ENCODE data around the gene SPATA2L.

The SPATA2L gene

GRCh38 chr16:89721546-89722391 lies 20.3 kb upstream of the SPATA2L start:
- FAIRE-seq, result no peak
- DNase-seq (ENCODE audit: insufficient read length, low spot score), result no peak
- TF ChIP-seq, protein P1, sequence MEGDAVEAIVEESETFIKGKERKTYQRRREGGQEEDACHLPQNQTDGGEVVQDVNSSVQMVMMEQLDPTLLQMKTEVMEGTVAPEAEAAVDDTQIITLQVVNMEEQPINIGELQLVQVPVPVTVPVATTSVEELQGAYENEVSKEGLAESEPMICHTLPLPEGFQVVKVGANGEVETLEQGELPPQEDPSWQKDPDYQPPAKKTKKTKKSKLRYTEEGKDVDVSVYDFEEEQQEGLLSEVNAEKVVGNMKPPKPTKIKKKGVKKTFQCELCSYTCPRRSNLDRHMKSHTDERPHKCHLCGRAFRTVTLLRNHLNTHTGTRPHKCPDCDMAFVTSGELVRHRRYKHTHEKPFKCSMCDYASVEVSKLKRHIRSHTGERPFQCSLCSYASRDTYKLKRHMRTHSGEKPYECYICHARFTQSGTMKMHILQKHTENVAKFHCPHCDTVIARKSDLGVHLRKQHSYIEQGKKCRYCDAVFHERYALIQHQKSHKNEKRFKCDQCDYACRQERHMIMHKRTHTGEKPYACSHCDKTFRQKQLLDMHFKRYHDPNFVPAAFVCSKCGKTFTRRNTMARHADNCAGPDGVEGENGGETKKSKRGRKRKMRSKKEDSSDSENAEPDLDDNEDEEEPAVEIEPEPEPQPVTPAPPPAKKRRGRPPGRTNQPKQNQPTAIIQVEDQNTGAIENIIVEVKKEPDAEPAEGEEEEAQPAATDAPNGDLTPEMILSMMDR (IDR thresholded peaks at IDR 0.05; ENCODE audit: insufficient read depth, missing control alignments), result no peak

DNA sequence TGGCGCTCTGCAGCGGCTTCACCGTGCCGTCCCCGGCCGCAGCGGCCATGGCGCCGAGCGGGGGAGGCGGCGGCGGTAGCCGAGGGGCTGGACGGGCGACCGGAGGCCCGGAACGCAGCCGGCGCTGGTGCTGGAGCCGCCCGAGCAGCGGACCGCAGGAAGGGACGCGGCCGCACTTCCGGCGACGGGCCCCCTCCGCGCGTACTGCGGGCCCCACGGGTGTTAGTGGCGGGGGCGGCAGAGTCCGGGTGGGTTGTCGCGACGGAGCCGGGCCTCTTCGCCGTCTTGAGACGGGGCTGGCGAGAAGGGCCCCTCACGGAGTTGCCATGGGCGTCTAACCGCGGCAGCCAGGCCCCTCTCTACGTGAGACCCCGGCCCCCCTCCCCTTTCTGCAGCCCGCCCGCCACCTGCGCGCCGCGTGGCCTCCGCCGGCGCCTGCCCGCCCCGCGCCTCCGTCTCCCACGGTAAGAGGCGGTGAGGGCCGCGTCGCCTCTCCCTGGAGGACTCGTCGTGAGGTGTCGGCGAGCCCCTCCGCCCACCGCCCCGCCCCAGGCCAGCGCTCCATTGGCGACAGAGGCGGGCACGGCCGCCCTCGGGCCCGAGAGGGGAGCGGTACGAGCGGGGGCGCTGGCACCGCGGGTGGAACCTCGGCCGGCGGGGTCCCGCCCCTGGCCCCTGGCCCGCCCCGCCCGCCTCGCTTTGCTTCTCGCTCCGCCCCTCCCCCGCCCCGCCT lies 19.5 kb upstream of the SPATA2L start, which contains the start of the genes VPS9D1 and ZNF276:
TSS of gene VPS9D1 (minus strand) at position 86 of the 733 bp plus-strand sequence. CDS start at position 49, 37 bp downstream.
TSS of gene ZNF276 (plus strand) at position 725 of the 733 bp plus-strand sequence. CDS start 104 bp downstream, outside the sequence.
- TF ChIP-seq, protein P1 (IDR thresholded peaks at IDR 0.05; ENCODE audit: insufficient read depth, missing control alignments), result no peak
- FAIRE-seq (no peak), DNase-seq (ENCODE audit: insufficient read length, low spot score) (no peak)

DNA sequence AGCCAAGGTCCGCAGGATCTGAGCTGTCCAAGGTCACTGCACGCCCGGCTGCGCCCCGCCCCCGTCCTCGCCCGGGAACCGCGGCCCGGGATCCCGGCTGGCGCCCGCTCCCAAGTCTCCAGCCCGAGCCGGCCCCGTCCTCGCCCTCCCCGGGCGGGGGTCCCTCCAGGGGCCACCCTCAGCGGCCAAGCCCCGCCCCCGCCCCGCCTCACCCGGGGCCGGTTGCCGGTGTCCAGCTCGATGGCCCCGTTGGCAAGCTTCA lies 19.0 kb upstream of the SPATA2L start:
- no peak for FAIRE-seq
- no peak for DNase-seq (ENCODE audit: insufficient read length, low spot score)
- TF ChIP-seq, protein P1 (IDR thresholded peaks at IDR 0.05; ENCODE audit: insufficient read depth, missing control alignments), result no peak

GRCh38 chr16:89717688-89718505 lies 16.4 kb upstream of the SPATA2L start:
- FAIRE-seq, result no peak
- TF ChIP-seq, protein P1 (IDR thresholded peaks at IDR 0.05; ENCODE audit: insufficient read depth, missing control alignments), result no peak
- DNase-seq (ENCODE audit: insufficient read length, low spot score), result no peak

DNA sequence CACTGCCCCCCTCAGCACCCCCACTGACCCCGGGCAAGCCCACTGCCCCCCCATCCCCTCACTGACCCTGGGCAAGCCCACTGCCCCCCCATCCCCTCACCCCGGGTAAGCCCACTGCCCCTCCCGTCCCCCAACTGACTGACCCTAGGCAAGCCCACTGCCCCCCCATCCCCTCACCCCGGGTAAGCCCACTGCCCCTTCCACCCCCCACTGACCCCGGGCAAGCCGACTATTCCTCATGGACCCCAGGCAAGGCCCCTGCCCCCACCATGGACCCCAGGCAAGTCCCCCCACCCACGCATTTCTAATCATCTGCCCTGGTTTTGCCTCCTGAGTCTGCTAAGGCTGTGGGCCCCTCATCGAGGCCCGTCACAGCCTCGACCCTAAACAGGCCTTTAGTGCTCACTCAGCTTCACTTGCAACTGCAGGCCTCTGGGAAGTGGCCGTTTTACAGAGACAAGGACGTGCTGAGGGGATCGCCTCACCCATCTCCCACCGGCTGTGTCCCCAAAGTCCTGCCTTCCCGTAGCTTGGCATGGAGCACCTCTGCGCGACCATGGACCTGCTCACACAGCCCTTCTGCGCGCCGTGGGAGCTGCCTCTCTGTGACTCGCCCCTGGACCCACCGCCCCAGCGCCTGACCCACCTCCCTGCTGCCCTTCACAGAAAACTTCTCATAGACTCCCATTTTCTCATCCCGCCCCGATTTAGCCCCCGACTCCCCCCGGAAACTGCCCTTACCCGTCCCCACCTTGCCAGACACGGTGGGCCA lies 15.6 kb upstream of the SPATA2L start:
- TF ChIP-seq, protein P1 (IDR thresholded peaks at IDR 0.05; ENCODE audit: insufficient read depth, missing control alignments), result no peak
- FAIRE-seq (no peak), DNase-seq (ENCODE audit: insufficient read length, low spot score) (no peak)

DNA sequence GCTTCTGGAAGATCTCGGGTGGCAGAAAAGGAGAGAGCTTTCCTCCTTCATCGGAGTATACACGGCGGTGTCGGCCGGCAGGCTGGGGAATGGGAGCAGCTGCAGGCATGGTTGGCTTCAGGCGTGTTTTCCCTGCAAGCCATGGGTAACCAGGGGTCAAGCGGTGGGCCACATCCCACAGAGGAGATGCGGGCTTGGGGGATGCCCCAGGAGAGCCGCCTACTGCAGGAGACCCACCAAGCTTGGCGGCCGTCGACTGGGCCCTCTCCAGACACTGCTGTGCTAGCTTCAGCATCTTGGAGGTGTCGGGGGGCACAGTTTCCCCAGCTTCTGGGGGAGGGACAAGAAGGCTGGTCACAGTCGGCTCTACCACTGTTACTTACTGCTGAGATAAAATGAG lies 15.0 kb upstream of the SPATA2L start:
- no peak for FAIRE-seq
- TF ChIP-seq, protein P1 (IDR thresholded peaks at IDR 0.05; ENCODE audit: insufficient read depth, missing control alignments), result no peak
- no peak for DNase-seq (ENCODE audit: insufficient read length, low spot score)

Measured in D721Med (cell line).